Muscle layer of duodenum (tissue), 2 donors: ENCODE results near the gene USH2A.

Experiments
- H3K27ac ChIP-seq: one replicate; pipeline ENCODE4 v1.7.0; 2013; ENCODE audit warnings: mild to moderate bottlenecking, low read length
- H3K27me3 ChIP-seq: one replicate; pipeline ENCODE4 v1.7.0; 2013; ENCODE audit warnings: low read depth, mild to moderate bottlenecking, control low read depth, low read length
- H3K36me3 ChIP-seq, 2 donors: one replicate each; pipeline ENCODE4 v1.7.0; 2013; ENCODE audit warnings: low read length in 2 of 2, control low read depth in 1 of 2, mild to moderate bottlenecking in 1 of 2; ENCODE audit not compliant: insufficient read depth in 2 of 2, control insufficient read depth in 1 of 2
- H3K4me1 ChIP-seq, 2 donors: one replicate each; pipeline ENCODE4 v1.7.0; 2013; ENCODE audit warnings: low read length in 2 of 2, mild to moderate bottlenecking in 2 of 2, control low read depth in 1 of 2, moderate library complexity in 1 of 2; ENCODE audit not compliant: insufficient read depth in 2 of 2, control insufficient read depth in 1 of 2
- H3K4me3 ChIP-seq, 2 donors: one replicate each; pipeline ENCODE4 v1.7.0; 2013; ENCODE audit warnings: low read length in 2 of 2, low read depth in 1 of 2, mild to moderate bottlenecking in 1 of 2
- H3K9me3 ChIP-seq, 2 donors: one replicate each; pipeline ENCODE4 v1.7.0; 2013; ENCODE audit warnings: low read length in 2 of 2, control low read depth in 1 of 2, mild to moderate bottlenecking in 1 of 2; ENCODE audit not compliant: control insufficient read depth in 1 of 2
- donor health status: healthy.

The USH2A gene

GRCh38 chr1:215992620-215993019 is 430.6 kb downstream of the USH2A start:
- Histone ChIP-seq H3K36me3 (no peaks in the 10 kb centered on the region), H3K9me3 (no peaks in the 10 kb centered on the region), H3K27ac (no peak overlapping the region), H3K4me3 (no peak overlapping the region), H3K4me1 (no peaks in the 10 kb centered on the region), H3K27me3 (no peaks in the 10 kb centered on the region)

- no peaks in the 10 kb centered on the region for H3K36me3 ChIP-seq
Observed at GRCh38 chr1:215987092-215987875, 436.0 kb downstream of the USH2A start.

GRCh38 chr1:215986401-215986800 is 436.8 kb downstream of the USH2A start:
- no peaks in the 10 kb centered on the region for H3K9me3 ChIP-seq
- no peaks in the 10 kb centered on the region for H3K4me1 ChIP-seq
- no peaks in the 10 kb centered on the region for H3K27me3 ChIP-seq
- no peak overlapping the region for H3K4me3 ChIP-seq
- no peak overlapping the region for H3K27ac ChIP-seq
- no peaks in the 10 kb centered on the region for H3K36me3 ChIP-seq

More at GRCh38 chr1:215987092-215987875, 436.0 kb downstream of the USH2A start:
- Histone ChIP-seq H3K27ac (no peak overlapping the region), H3K4me1 (no peaks in the 10 kb centered on the region), H3K9me3 (no peaks in the 10 kb centered on the region), H3K4me3 (no peak overlapping the region), H3K27me3 (no peaks in the 10 kb centered on the region)

DNA sequence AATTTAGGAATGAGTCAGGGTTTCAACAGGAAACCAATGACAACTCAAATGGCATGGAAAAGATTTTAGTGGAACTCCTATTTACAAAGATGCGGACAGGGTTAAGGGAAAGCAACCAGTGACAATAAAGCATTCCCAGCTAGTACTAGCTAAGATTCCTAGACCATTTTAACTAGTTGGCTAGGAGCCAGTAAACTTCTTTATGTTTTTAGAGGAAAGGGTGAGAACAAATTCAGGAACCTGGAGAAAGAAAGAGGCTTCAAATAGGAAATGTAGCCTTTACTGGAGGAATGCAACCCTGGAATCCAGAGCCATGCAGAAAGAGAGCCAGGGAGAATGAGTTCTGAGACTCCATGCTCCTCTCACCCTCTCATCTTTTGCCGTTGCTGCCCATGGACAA is 439.6 kb downstream of the USH2A start:
- Histone ChIP-seq H3K4me3 (no peak overlapping the region), H3K27ac (no peak overlapping the region), H3K4me1 (no peaks in the 10 kb centered on the region), H3K27me3 (no peaks in the 10 kb centered on the region), H3K9me3 (no peaks in the 10 kb centered on the region), H3K36me3 (no peaks in the 10 kb centered on the region)

- H3K36me3 ChIP-seq: no peaks in the 10 kb centered on the region
- H3K4me3 ChIP-seq: no peak overlapping the region
- no peaks in the 10 kb centered on the region for H3K27me3 ChIP-seq
- H3K9me3 ChIP-seq: no peaks in the 10 kb centered on the region
- H3K4me1 ChIP-seq: peaks cover 0 to 8% of the 10 kb centered on the region in 2 donors
- no peak overlapping the region for H3K27ac ChIP-seq
Observed at GRCh38 chr1:215971793-215972441, 451.3 kb downstream of the USH2A start.

GRCh38 chr1:215970406-215970805 is 452.8 kb downstream of the USH2A start:
- no peaks in the 10 kb centered on the region for H3K27me3 ChIP-seq
- peaks cover 0 to 8% of the 10 kb centered on the region in 2 donors for H3K4me1 ChIP-seq
- no peak overlapping the region for H3K27ac ChIP-seq
- H3K36me3 ChIP-seq: no peaks in the 10 kb centered on the region
- no peaks in the 10 kb centered on the region for H3K9me3 ChIP-seq
- H3K4me3 ChIP-seq: no peak overlapping the region

- no peaks in the 10 kb centered on the region for H3K27me3 ChIP-seq
- no peaks in the 10 kb centered on the region for H3K36me3 ChIP-seq
- H3K4me1 ChIP-seq: no peaks in the 10 kb centered on the region
- H3K27ac ChIP-seq: no peak overlapping the region
- no peak overlapping the region for H3K4me3 ChIP-seq
- no peaks in the 10 kb centered on the region for H3K9me3 ChIP-seq
Observed at GRCh38 chr1:215963621-215964020, 459.6 kb downstream of the USH2A start.

GRCh38 chr1:215963040-215963439 is 460.2 kb downstream of the USH2A start:
- Histone ChIP-seq H3K27ac (no peak overlapping the region), H3K4me1 (no peaks in the 10 kb centered on the region), H3K4me3 (no peak overlapping the region), H3K36me3 (no peaks in the 10 kb centered on the region), H3K9me3 (no peaks in the 10 kb centered on the region), H3K27me3 (no peaks in the 10 kb centered on the region)

DNA sequence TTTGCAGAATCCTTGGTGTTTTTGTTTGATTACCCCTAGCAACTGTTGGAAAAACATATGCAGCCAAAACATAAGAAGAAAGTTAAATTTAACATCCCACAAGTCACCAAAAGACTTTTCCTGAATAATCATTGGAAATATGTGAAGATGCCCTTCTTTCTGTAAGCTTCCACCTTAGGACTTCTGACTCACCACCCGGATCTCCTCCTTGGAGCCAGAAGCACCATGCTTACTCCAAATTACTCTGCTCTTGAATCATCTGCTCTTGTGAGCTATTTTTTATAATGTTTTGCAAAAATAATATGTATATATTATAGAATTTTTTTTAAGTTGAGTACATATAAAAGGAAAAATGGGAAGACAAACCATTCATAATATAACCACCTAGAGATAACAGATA is 464.4 kb downstream of the USH2A start:
- Histone ChIP-seq H3K36me3 (no peaks in the 10 kb centered on the region), H3K4me3 (no peak overlapping the region), H3K9me3 (no peaks in the 10 kb centered on the region), H3K27me3 (no peaks in the 10 kb centered on the region), H3K27ac (no peak overlapping the region), H3K4me1 (no peaks in the 10 kb centered on the region)

GRCh38 chr1:215957663-215958062 is 465.6 kb downstream of the USH2A start:
- Histone ChIP-seq H3K27ac (no peak overlapping the region), H3K4me1 (no peaks in the 10 kb centered on the region), H3K9me3 (no peaks in the 10 kb centered on the region), H3K27me3 (no peaks in the 10 kb centered on the region), H3K4me3 (no peak overlapping the region), H3K36me3 (no peaks in the 10 kb centered on the region)

DNA sequence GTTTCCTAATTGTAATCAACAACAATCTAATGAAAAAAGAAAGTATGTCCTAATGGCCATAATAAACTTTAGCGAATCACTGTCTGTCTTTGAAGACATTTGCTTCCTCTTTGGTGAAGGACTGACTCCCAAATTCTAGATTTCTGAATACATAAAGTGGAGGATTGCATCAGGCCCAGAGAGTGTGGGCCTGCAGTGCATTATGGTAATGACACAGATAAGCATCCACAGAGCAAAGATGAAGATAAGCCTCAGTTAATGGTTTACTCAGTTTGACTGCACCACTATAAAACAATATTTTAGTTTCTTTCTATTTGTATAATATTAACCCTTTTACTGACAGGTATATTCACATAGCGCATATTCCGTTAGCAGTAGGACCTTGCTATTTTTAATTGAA is 490.7 kb downstream of the USH2A start:
- no peaks in the 10 kb centered on the region for H3K4me1 ChIP-seq
- H3K27ac ChIP-seq: no peak overlapping the region
- H3K36me3 ChIP-seq: no peaks in the 10 kb centered on the region
- no peaks in the 10 kb centered on the region for H3K9me3 ChIP-seq
- no peaks in the 10 kb centered on the region for H3K27me3 ChIP-seq
- no peak overlapping the region for H3K4me3 ChIP-seq
